Esophagus muscularis mucosa (tissue), 4 donors: ENCODE data around the gene MPRIP. TPM values are rescaled to one million over a fixed set of nuclear protein-coding genes. Genes with fewer than 3 reads are reported as not detected.

ENCODE experiments used
- DNase-seq: peaks from one replicate; pipeline ENCODE4 v3.0.0-alpha.2; 2017; ENCODE audit errors: extremely low spot score
- H3K27ac ChIP-seq, 4 donors: fragments of 200-600 bp; sonication (generic); replicated peaks in 1 of 4; 1 replicate in 3 of 4; 2 replicates in 1 of 4; pipeline ENCODE4 v1.5.1; 2016 to 2019; ENCODE audit warnings: mild to moderate bottlenecking in 1 of 4
- H3K27me3 ChIP-seq, 4 donors: fragments of 200-600 bp; sonication (generic); one replicate each; pipeline versions ENCODE4 v1.5.1 to v1.6.0; 2016 to 2019
- H3K36me3 ChIP-seq, 4 donors: fragments of 200-600 bp; sonication (generic); one replicate each; pipeline ENCODE4 v1.5.1; 2016 to 2019
- H3K4me1 ChIP-seq, 4 donors: fragments of 200-600 bp; sonication (generic); one replicate each; pipeline ENCODE4 v1.5.1; 2016 to 2019
- H3K4me3 ChIP-seq, 4 donors: fragments of 200-600 bp; sonication (generic); 1 replicate in 2 of 4; 2 replicates in 2 of 4; pipeline ENCODE4 v1.5.1; 2016 to 2019; ENCODE audit warnings: mild to moderate bottlenecking in 4 of 4, moderate library complexity in 1 of 4
- H3K9me3 ChIP-seq, 4 donors: fragments of 200-600 bp; sonication (generic); 1 replicate in 3 of 4; 2 replicates in 1 of 4; pipeline ENCODE4 v1.5.1; 2016 to 2019
- EP300 ChIP-seq: sonication (generic); formaldehyde crosslinking; IDR thresholded peaks from one replicate; pipeline ENCODE4 v1.6.1; 2017; ENCODE audit warnings: antibody characterized with exemption
- POLR2A ChIP-seq: fragments of 450-650 bp; IDR thresholded peaks from one replicate; pipeline ENCODE4 v1.6.1; 2017; ENCODE audit warnings: antibody characterized with exemption, moderate library complexity, mild to moderate bottlenecking, low read depth
- POLR2AphosphoS5 ChIP-seq, 2 donors: sonication (generic); formaldehyde crosslinking; IDR thresholded peaks; one replicate each; pipeline ENCODE4 v1.6.1; 2017; ENCODE audit warnings: antibody characterized with exemption in 2 of 2
- WGBS: methylation state at CpG from one replicate; pipeline ENCODE4 v1.1.5; 2018; 5-methylcytosine and 5-hydroxymethylcytosine counted together
- intact Hi-C: fragments of 100-400 bp; cut with DNase I; formaldehyde crosslinking; loops from one replicate; pipeline ENCODE4 v1.15.1; 2023
- total RNA-seq, 4 donors: library from RNA; depleted of rRNA; stranded (reverse); fragments of >200 nt; gene quantifications; one replicate each; pipeline versions ENCODE4 v1.1.0 to v1.2.1, GENCODE V29; 2016
- TF ChIP-seq, protein P1 (sequence below), 3 experiments: fragments of 200-600 bp in 2 of 3; fragments of 450-650 bp in 1 of 3; sonication (generic) in 2 of 3; IDR thresholded peaks; one replicate each; pipeline ENCODE4 v1.5.1; 2017 to 2019; ENCODE audit warnings: antibody characterized with exemption in 3 of 3, mild to moderate bottlenecking in 2 of 3, moderate library complexity in 1 of 3

The MPRIP gene
- total RNA-seq, 4 donors from 2014 or later, result 108 to 194 (median 129) TPM

DNA sequence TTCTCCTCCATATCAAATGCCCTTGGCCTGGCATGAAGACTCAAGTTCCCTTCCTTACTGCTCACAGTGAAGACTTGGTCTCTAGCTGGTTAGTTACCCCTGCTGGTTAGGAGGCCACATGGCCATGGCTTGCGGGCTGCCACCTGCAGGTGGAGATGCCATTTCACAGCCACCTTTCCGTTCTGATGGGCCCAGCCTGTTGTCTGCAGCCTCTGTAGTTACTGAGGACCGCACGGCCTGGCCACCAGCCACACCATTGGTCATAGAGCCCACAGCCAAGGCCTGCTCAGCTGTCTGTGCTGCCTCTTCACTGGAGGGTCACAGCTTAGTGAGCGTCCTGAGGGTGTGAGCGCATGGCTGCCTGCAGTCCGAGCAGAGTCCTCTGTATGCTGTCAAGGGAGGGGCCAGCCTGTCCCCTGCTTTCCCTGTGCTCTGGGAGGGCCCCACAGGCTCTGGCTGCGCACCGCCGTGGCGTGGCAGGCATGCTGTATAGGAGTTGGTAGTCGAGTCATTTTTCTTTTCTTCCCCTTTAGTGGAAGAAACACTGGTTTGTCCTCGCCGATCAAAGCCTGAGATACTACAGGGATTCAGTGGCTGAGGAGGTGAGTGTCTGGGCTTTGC, 104.6 kb downstream of the MPRIP start:
- H3K27ac ChIP-seq, result no peak overlapping the region
- no peaks in the 10 kb centered on the region for H3K9me3 ChIP-seq
- DNase-seq, result no peak
- 100% methylated on average over 9 of the region's 14 CpGs for WGBS
- H3K36me3 ChIP-seq, result peaks cover 38 to 84% (median 82%) of the 10 kb centered on the region in 4 donors
- peaks cover 16 to 22% (median 18%) of the 10 kb centered on the region in 4 donors for H3K4me1 ChIP-seq
- TF ChIP-seq EP300, result no peak
- no peak for TF ChIP-seq POLR2AphosphoS5 (IDR thresholded peaks at IDR 0.05)
- TF ChIP-seq, protein P1, sequence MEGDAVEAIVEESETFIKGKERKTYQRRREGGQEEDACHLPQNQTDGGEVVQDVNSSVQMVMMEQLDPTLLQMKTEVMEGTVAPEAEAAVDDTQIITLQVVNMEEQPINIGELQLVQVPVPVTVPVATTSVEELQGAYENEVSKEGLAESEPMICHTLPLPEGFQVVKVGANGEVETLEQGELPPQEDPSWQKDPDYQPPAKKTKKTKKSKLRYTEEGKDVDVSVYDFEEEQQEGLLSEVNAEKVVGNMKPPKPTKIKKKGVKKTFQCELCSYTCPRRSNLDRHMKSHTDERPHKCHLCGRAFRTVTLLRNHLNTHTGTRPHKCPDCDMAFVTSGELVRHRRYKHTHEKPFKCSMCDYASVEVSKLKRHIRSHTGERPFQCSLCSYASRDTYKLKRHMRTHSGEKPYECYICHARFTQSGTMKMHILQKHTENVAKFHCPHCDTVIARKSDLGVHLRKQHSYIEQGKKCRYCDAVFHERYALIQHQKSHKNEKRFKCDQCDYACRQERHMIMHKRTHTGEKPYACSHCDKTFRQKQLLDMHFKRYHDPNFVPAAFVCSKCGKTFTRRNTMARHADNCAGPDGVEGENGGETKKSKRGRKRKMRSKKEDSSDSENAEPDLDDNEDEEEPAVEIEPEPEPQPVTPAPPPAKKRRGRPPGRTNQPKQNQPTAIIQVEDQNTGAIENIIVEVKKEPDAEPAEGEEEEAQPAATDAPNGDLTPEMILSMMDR (IDR thresholded peaks at IDR 0.05), result no peak
- TF ChIP-seq POLR2A, result no peak
- no peak overlapping the region for H3K4me3 ChIP-seq
- intact Hi-C loops, result loop anchor here (10.0 kb wide), 1 partner anchor 158 kb away; the partner anchor contains the start of gene NT5M
- H3K27me3 ChIP-seq, result no peaks in the 10 kb centered on the region

DNA sequence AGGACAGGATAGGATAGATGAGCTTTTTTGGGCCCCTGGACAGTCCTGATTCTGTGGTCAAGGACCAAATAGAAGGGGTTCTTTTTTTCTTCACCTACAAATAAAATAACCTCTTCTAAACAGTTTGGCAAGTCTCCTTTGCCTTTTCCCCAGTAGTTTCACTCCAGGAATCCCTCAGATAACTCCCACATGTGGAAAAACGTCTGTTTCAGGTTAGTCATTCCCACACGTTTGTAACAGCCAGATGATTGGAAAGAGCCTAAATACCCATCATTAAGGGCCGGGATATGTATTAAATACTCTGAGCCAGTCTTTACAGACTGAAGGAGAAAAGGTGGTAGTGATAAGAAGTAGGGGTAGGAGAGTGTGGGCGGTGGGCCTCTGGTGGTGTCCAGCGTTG, 105.6 kb downstream of the MPRIP start:
- TF ChIP-seq EP300, result no peak
- TF ChIP-seq POLR2AphosphoS5 (IDR thresholded peaks at IDR 0.05), result no peak
- TF ChIP-seq, protein P1 (IDR thresholded peaks at IDR 0.05), result no peak
- no peak for TF ChIP-seq POLR2A
- intact Hi-C loops, result loop anchor here (10.0 kb wide), 1 partner anchor 157 kb away; the partner anchor contains the start of gene NT5M
- Histone ChIP-seq H3K4me1 (peaks cover 21 to 27% (median 22%) of the 10 kb centered on the region in 4 donors), H3K27ac (no peak overlapping the region), H3K9me3 (no peaks in the 10 kb centered on the region), H3K4me3 (no peak overlapping the region), H3K36me3 (peaks cover 38 to 82% (median 77%) of the 10 kb centered on the region in 4 donors), H3K27me3 (no peaks in the 10 kb centered on the region)
- WGBS, result 71% methylated on average over 5 of the region's 5 CpGs
- no peak for DNase-seq

DNA sequence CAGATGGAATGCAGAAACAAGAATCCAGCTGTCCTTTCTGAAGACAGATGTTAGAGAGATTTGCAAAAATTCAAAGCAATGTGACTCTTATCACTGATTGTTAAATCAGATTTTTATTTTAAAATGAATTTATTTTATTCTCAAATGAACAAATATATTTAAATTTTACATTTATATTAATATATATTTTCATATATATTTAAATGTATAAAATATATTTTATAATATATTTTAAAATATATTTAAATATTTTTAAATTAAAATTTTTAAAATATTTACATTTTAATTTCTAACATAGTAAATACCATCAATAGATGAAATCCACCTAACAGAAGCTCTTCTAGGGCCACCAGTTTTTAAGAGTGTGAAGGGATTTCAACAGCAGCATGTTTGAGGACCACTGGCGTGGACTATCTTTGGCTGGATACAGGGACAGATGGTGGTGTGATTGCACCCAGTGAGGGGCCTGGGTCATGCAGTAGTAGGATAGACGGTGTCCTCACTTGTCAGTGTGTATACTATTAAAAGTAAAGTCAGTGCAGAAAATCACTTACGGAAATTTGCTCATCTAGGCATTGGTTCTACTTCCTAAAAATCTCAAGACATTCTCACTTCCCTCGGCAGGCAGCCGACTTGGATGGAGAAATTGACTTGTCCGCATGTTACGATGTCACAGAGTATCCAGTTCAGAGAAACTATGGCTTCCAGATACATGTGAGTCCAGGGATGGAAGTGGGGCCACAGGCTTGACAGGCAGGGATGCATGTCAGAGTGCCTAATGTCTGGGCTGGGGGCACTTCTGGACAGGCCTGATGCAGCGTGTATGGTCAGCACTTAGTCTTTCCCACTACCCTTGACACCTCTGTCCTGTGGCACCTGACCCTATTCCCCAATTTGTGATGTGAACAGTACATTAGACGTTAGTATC, 107.5 kb downstream of the MPRIP start:
- peak overlapping the region in 2 of 4 donors; percentile 13 to 66 for H3K27ac ChIP-seq
- no peak overlapping the region for H3K4me3 ChIP-seq
- peaks cover 36 to 82% (median 77%) of the 10 kb centered on the region in 4 donors for H3K36me3 ChIP-seq
- H3K9me3 ChIP-seq, result no peaks in the 10 kb centered on the region
- DNase-seq, result no peak
- no peaks in the 10 kb centered on the region for H3K27me3 ChIP-seq
- WGBS, result 84% methylated on average over 9 of the region's 9 CpGs
- TF ChIP-seq, protein P1 (IDR thresholded peaks at IDR 0.05), result no peak
- no peak for TF ChIP-seq POLR2A
- TF ChIP-seq POLR2AphosphoS5 (IDR thresholded peaks at IDR 0.05), result no peak
- TF ChIP-seq EP300, result no peak
- intact Hi-C loops, result loop anchor here (5.0 to 10.0 kb wide), 3 partner anchors 88 to 155 kb away; partner anchors contain the start of genes FLCN and NT5M
- peaks cover 19 to 36% (median 26%) of the 10 kb centered on the region in 4 donors for H3K4me1 ChIP-seq

DNA sequence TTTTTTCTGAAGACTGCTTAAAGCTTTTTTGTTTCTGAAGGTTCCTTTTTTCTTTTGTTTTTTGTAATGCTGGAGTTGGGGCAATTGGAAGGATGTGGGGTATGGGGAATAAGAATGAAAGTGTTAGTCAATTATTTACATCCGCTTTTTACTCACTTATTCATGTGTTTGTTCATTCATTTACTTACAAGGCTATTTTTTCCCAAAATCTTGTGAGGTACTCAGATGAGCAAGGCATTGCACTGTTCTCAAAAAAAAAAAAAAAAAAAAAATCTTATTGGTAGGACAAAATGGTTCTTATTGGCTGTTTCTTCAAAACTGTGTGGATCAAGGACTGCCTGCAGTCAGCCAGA, 108.2 kb downstream of the MPRIP start:
- 82% methylated on average over 1 of the region's 1 CpG for WGBS
- no peak for TF ChIP-seq EP300
- no peak for TF ChIP-seq POLR2AphosphoS5 (IDR thresholded peaks at IDR 0.05)
- TF ChIP-seq, protein P1 (IDR thresholded peaks at IDR 0.05), result no peak
- no peak for TF ChIP-seq POLR2A
- H3K4me3 ChIP-seq, result no peak overlapping the region
- peaks cover 19 to 36% (median 26%) of the 10 kb centered on the region in 4 donors for H3K4me1 ChIP-seq
- H3K9me3 ChIP-seq, result no peaks in the 10 kb centered on the region
- intact Hi-C loops, result loop anchor here (5.0 to 10.0 kb wide), 2 partner anchors 87 to 146 kb away; partner anchors contain the start of gene FLCN
- H3K27ac ChIP-seq, result peak overlapping the region; percentile 66 to 79 (median 75)
- peaks cover 37 to 82% (median 77%) of the 10 kb centered on the region in 4 donors for H3K36me3 ChIP-seq
- DNase-seq, result no peak
- H3K27me3 ChIP-seq, result no peaks in the 10 kb centered on the region
